HCT116 (cell line): ENCODE results near the gene MRTFB. TPM values are rescaled to one million over a fixed set of nuclear protein-coding genes. Genes with fewer than 3 reads are reported as not detected.
"Not testable (repeated sequence)": the region's sequence is repeated elsewhere in the genome, so short reads cannot be mapped to it uniquely, and the experiment has no call there.

ENCODE experiments used
- ATAC-seq: fragments of 200-7000 bp; cut with Tn5 transposase; 2 replicates; pipeline ENCODE4 v1.9.1; 2020; ENCODE audit warnings: mild to moderate bottlenecking, moderate library complexity
- BruUV-seq: library from RNA; stranded (reverse); fragments of 400-500 nt; replicated peaks from 2 replicates; lab custom pipeline; 2021; lab: Mats Ljungman, UMichigan
- CTCF ChIA-PET: fragments of 300-600 bp; sonication (Branson Sonifier 250); formaldehyde crosslinking; loops from one replicate; lab custom pipeline; 2021; ENCODE audit warnings: antibody characterized with exemption; lab: Charles Lee
- POLR2A ChIA-PET: fragments of 300-600, 350-600 bp; sonication (Branson Sonifier 250); formaldehyde crosslinking; loops from one replicate; lab custom pipeline; 2021; ENCODE audit warnings: antibody characterized with exemption; lab: Charles Lee
- RAD21 ChIA-PET, 2 experiments: fragments of 300-600 bp; sonication (Branson Sonifier 250); formaldehyde crosslinking; loops; one replicate each; lab custom pipeline; 2023; ENCODE audit warnings: low total read pairs in 2 of 2; ENCODE audit not compliant: uncharacterized antibody in 2 of 2, unreplicated experiment in 2 of 2, low non-redundant PET in 1 of 2; lab: Charles Lee
- DNase-seq: peaks from one replicate; pipeline ENCODE4 v3.0.0-alpha.2; 2010; ENCODE audit warnings: low read depth, low spot score
- H2AFZ ChIP-seq: fragments of 200-600 bp; shearing (Covaris generic), sonication (generic); 2 replicates; pipeline ENCODE4 v1.6.1; 2017; ENCODE audit warnings: low read depth, mixed run types, mixed read lengths, antibody characterized with exemption, low read length; ENCODE audit not compliant: poor library complexity, severe bottlenecking
- H3K27ac ChIP-seq: 2 replicates; pipeline ENCODE4 v1.5.1; 2012; ENCODE audit warnings: low read depth, low read length
- H3K27me3 ChIP-seq: fragments of 200-600 bp; sonication (generic); 2 replicates; pipeline ENCODE4 v1.6.1; 2016; ENCODE audit warnings: mixed run types, low read length, mixed read lengths; ENCODE audit not compliant: insufficient read depth
- H3K36me3 ChIP-seq, 2 experiments: fragments of 200-500 bp in 1 of 2; fragments of 200-600 bp in 1 of 2; sonication (Bioruptor generic) in 1 of 2; sonication (generic) in 1 of 2; 2 replicates each; pipeline versions ENCODE4 v1.5.1 to v1.6.1; 2014 to 2016; ENCODE audit warnings: low read length in 2 of 2, inconsistent platforms in 1 of 2, mixed read lengths in 1 of 2, mixed run types in 1 of 2; ENCODE audit not compliant: insufficient read depth in 2 of 2, control insufficient read depth in 1 of 2
- H3K4me1 ChIP-seq, 2 experiments: fragments of 200-600 bp in 1 of 2; sonication (generic) in 1 of 2; 2 replicates each; pipeline versions ENCODE4 v1.5.1 to v1.6.1; 2012 to 2017; ENCODE audit warnings: low read length in 2 of 2, inconsistent platforms in 1 of 2, mild to moderate bottlenecking in 1 of 2, mixed read lengths in 1 of 2, mixed run types in 1 of 2, moderate library complexity in 1 of 2; ENCODE audit not compliant: insufficient read depth in 2 of 2, control insufficient read depth in 1 of 2
- H3K4me2 ChIP-seq: fragments of 200-600 bp; sonication (generic); 2 replicates; pipeline ENCODE4 v1.6.1; 2017; ENCODE audit warnings: mixed run types, low read length, mixed read lengths
- H3K4me3 ChIP-seq, 2 experiments: fragments of 200-600 bp in 1 of 2; sonication (generic) in 1 of 2; replicated peaks in 1 of 2; 2 replicates each; pipeline ENCODE4 v1.5.1; 2011 to 2016; ENCODE audit warnings: low read length in 2 of 2, control low read depth in 1 of 2, low read depth in 1 of 2, mild to moderate bottlenecking in 1 of 2, mixed read lengths in 1 of 2, mixed run types in 1 of 2
- H3K79me2 ChIP-seq: fragments of 200-600 bp; sonication (generic); 2 replicates; pipeline ENCODE4 v1.6.1; 2017; ENCODE audit warnings: mild to moderate bottlenecking, mixed run types, low read length, moderate library complexity, mixed read lengths; ENCODE audit not compliant: insufficient read depth
- H3K9ac ChIP-seq: fragments of 200-600 bp; sonication (generic); 2 replicates; pipeline ENCODE4 v1.6.1; 2016; ENCODE audit warnings: low read length, mixed read lengths
- H3K9me2 ChIP-seq: fragments of 200-600 bp; sonication (generic), shearing (Covaris generic); 2 replicates; pipeline ENCODE4 v1.6.1; 2017; ENCODE audit warnings: mixed run types, mild to moderate bottlenecking, moderate library complexity; ENCODE audit not compliant: insufficient read depth
- H3K9me3 ChIP-seq, 2 experiments: fragments of 200-500 bp in 1 of 2; fragments of 200-600 bp in 1 of 2; sonication (Bioruptor generic) in 1 of 2; sonication (generic) in 1 of 2; 2 replicates each; pipeline ENCODE4 v1.6.1; 2014 to 2017; ENCODE audit warnings: low read length in 2 of 2, mixed read lengths in 2 of 2, inconsistent platforms in 1 of 2, low read depth in 1 of 2, mild to moderate bottlenecking in 1 of 2, mixed run types in 1 of 2, moderate library complexity in 1 of 2; ENCODE audit not compliant: control insufficient read depth in 1 of 2, insufficient read depth in 1 of 2
- H4K20me1 ChIP-seq: fragments of 200-600 bp; sonication (generic), shearing (Covaris generic); 2 replicates; pipeline ENCODE4 v1.6.1; 2017; ENCODE audit warnings: mixed run types, mild to moderate bottlenecking, moderate library complexity; ENCODE audit not compliant: insufficient read depth
- JUND ChIP-seq: IDR thresholded peaks from 2 replicates; pipeline ENCODE4 v1.6.1; 2012
- POLR2A ChIP-seq: IDR thresholded peaks from 2 replicates; pipeline ENCODE4 v1.7.0; 2011; ENCODE audit warnings: borderline replicate concordance; ENCODE audit not compliant: insufficient read depth, insufficient read length; ENCODE audit errors: extremely low read depth
- SIN3A ChIP-seq: IDR thresholded peaks from 2 replicates; pipeline ENCODE4 v1.6.1; 2012; ENCODE audit warnings: low read depth
- intact Hi-C: fragments of 100-400 bp; cut with micrococcal nuclease; formaldehyde crosslinking; loops from 2 replicates; pipeline ENCODE4 v1.10.0; 2022
- total RNA-seq: library from RNA; stranded (reverse); gene quantifications from one replicate; pipeline ENCODE4 v1.2.1, GENCODE V29; 2021; ENCODE audit not compliant: unreplicated experiment

Gene MRTFB
- total RNA-seq, 1 experiment from 2014 or later = 39.0 TPM

DNA sequence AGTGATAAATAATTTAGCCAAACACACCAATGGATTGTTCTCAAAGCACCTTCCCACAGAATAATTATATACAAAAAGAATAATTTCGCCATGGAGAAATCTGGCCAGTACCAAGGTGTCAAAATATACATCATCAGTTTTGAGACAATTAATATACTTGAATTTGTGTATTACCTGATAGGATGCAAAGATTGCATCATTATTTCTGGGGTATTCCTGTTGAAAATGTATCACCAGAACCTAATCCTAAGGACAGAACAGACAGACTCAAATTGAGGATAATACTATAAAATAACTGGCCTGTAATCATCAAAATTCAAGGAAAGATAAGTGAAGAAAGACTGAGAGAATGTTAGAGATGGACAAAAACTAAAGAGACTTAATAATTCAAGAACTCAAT lies 111.9 kb downstream of the MRTFB start:
- Histone ChIP-seq H3K9me2 (no peaks in the 10 kb centered on the region), H3K4me3 (no peak overlapping the region), H3K9me3 (no peaks in the 10 kb centered on the region), H3K27ac (no peak overlapping the region), H3K36me3 (no peaks in the 10 kb centered on the region), H3K27me3 (no peaks in the 10 kb centered on the region), H3K4me2 (no peak overlapping the region), H4K20me1 (no peaks in the 10 kb centered on the region), H3K9ac (no peak overlapping the region), H2AFZ (no peak overlapping the region), H3K79me2 (peaks cover 3% of the 10 kb centered on the region; the same call in 1 of the 2 replicates), H3K4me1 (no peaks in the 10 kb centered on the region)
- RAD21 ChIA-PET = no interaction called here
- DNase-seq (no peak), ATAC-seq (no peak)
- BruUV-seq = no TSS peak
- TF ChIP-seq JUND (no peak), POLR2A (no peak), SIN3A (no peak)
- POLR2A ChIA-PET = no interaction called here
- CTCF ChIA-PET = no interaction called here
- intact Hi-C loops = no loop called here

DNA sequence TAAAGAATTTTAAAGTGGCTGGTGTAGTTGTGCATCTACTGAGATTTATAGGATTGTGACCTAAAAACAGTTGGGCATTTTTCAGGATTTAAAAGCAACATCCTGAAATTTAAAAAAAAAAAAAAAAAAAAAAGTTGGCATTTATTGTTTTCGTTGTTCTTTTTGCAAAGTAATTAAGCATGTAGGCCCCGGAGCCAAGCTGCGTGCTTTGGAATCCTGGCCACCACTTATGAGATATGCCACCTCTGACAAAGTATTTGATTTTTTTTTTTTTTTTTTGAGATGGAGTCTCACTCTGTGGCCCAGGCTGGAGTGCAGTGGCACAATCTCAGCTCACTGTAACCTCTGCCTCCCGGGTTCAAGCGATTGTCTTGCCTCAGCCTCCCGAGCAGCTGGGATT lies 112.8 kb downstream of the MRTFB start:
- H3K79me2 ChIP-seq, CTCF ChIA-PET, H3K4me2 ChIP-seq, H3K4me3 ChIP-seq, H3K9me2 ChIP-seq, DNase-seq, POLR2A ChIA-PET, H3K9ac ChIP-seq, H3K27me3 ChIP-seq, H3K4me1 ChIP-seq, H3K9me3 ChIP-seq, RAD21 ChIA-PET, intact Hi-C loops, H2AFZ ChIP-seq, BruUV-seq, H3K36me3 ChIP-seq, H3K27ac ChIP-seq, ATAC-seq, H4K20me1 ChIP-seq: not testable (repeated sequence)
